ENCODE results near the gene GANAB. TPM values are rescaled to one million over a fixed set of nuclear protein-coding genes. Genes with fewer than 3 reads are reported as not detected.
"Not testable (repeated sequence)": the region's sequence is repeated elsewhere in the genome, so short reads cannot be mapped to it uniquely, and the experiment has no call there.

Gene GANAB
- total RNA-seq, 2 experiments from 2014 or later = 198 to 211 TPM

GRCh38 chr11:62675415-62675814, 29.0 kb upstream of the GANAB start:
- not testable (repeated sequence) for H3K9me3 Mint-ChIP-seq, H3K27ac Mint-ChIP-seq, H3K4me3 Mint-ChIP-seq, DNase-seq, H3K27me3 Mint-ChIP-seq
- peaks cover 52% of the 10 kb centered on the region for H3K36me3 Mint-ChIP-seq
- H3K4me1 Mint-ChIP-seq = peaks cover 43% of the 10 kb centered on the region

GRCh38 chr11:62673196-62673525, 26.7 kb upstream of the GANAB start:
- Mint-ChIP-seq H3K9me3 (no peaks in the 10 kb centered on the region), H3K4me1 (peaks cover 54% of the 10 kb centered on the region), H3K27me3 (no peaks in the 10 kb centered on the region), H3K4me3 (peak overlapping the region; percentile 91), H3K36me3 (peaks cover 67% of the 10 kb centered on the region), H3K27ac (peak overlapping the region; percentile 95)
- no peak for DNase-seq

DNA sequence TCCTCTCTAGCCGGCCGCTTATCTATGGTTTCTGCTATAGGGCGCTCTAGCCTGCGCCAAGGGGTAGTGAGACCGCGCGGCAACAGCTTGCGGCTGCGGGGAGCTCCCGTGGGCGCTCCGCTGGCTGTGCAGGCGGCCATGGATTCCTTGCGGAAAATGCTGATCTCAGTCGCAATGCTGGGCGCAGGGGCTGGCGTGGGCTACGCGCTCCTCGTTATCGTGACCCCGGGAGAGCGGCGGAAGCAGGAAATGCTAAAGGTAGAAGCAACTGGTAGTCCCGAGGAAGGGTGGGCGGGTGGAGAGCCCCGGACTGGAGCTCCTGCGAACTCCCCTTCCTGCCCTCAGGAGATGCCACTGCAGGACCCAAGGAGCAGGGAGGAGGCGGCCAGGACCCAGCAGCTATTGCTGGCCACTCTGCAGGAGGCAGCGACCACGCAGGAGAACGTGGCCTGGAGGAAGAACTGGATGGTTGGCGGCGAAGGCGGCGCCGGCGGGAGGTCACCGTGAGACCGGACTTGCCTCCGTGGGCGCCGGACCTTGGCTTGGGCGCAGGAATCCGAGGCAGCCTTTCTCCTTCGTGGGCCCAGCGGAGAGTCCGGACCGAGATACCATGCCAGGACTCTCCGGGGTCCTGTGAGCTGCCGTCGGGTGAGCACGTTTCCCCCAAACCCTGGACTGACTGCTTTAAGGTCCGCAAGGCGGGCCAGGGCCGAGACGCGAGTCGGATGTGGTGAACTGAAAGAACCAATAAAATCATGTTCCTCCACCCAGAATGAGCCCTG, 25.4 kb upstream of the GANAB start, which contains the start of the genes LBHD1 and UQCC3:
Gene LBHD1 (minus strand): TSS at position 660 of the 782 bp plus-strand sequence. CDS start 2,236 bp downstream, outside the sequence.
Gene UQCC3 (plus strand): TSS at position 66 of the 782 bp plus-strand sequence. CDS start 73 bp downstream, at position 139.
- Mint-ChIP-seq H3K4me1 (peaks cover 54% of the 10 kb centered on the region), H3K27ac (peak within 1 kb of the TSS; percentile 95), H3K27me3 (no peaks in the 10 kb centered on the region), H3K9me3 (no peaks in the 10 kb centered on the region), H3K4me3 (peak within 1 kb of the TSS; percentile 91), H3K36me3 (peaks cover 65% of the 10 kb centered on the region)
- DNase-seq = peak; percentile 79

DNA sequence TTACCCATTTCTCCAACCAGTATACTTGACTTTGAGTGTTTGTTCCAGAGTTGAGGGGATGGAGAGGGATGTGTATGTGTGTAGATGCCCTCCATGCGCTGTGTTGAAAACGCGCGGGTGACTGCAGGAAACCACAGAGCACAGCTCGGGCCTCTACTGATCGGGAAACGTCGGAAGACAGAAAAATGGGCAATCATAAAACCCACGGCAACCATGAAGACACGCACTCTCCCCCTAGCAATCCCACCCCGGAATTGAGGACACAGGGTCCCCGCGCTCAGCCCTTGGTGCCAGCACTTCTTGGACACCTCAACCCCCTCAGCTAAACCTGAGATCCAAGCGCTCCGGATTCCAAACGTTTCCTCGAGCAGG, 24.8 kb upstream of the GANAB start:
- H3K4me1 Mint-ChIP-seq = peaks cover 55% of the 10 kb centered on the region
- H3K36me3 Mint-ChIP-seq = peaks cover 67% of the 10 kb centered on the region
- no peaks in the 10 kb centered on the region for H3K9me3 Mint-ChIP-seq
- no peaks in the 10 kb centered on the region for H3K27me3 Mint-ChIP-seq
- peak overlapping the region; percentile 95 for H3K27ac Mint-ChIP-seq
- DNase-seq = no peak
- peak overlapping the region; percentile 91 for H3K4me3 Mint-ChIP-seq

GRCh38 chr11:62669420-62670161, 23.2 kb upstream of the GANAB start:
- DNase-seq = no peak
- Mint-ChIP-seq H3K27me3 (no peaks in the 10 kb centered on the region), H3K36me3 (peaks cover 73% of the 10 kb centered on the region), H3K4me1 (peaks cover 54% of the 10 kb centered on the region), H3K9me3 (no peaks in the 10 kb centered on the region), H3K27ac (peak overlapping the region; percentile 95), H3K4me3 (peak overlapping the region; percentile 91)

GRCh38 chr11:62667460-62667859, 21.0 kb upstream of the GANAB start:
- H3K27ac Mint-ChIP-seq = peak overlapping the region; percentile 95
- H3K4me1 Mint-ChIP-seq = peaks cover 51% of the 10 kb centered on the region
- no peaks in the 10 kb centered on the region for H3K9me3 Mint-ChIP-seq
- DNase-seq = no peak
- H3K4me3 Mint-ChIP-seq = peak overlapping the region; percentile 93
- H3K36me3 Mint-ChIP-seq = peaks cover 82% of the 10 kb centered on the region
- H3K27me3 Mint-ChIP-seq = no peaks in the 10 kb centered on the region

DNA sequence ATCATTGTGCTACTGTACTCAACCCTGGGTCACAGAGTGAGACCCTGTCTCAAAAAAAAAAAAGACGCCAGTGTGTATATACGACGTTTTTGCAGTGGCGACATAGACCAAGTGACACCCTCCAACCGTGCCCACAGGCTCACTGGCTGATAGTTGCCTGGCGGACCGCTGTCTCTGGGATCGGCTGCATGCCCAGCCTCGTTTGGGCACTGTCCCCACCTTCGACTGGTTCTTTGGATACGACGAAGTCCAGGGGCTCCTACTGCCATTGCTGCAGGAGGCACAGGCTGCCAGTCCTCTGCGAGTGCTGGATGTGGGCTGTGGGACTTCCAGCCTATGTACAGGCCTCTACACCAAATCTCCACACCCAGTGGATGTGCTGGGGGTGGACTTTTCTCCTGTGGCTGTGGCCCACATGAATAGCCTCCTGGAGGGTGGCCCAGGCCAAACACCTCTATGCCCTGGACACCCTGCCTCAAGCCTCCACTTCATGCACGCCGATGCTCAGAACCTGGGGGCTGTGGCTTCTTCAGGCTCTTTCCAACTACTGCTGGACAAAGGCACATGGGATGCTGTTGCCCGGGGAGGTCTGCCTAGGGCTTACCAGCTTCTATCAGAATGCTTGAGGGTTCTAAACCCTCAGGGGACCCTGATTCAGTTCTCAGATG, 20.0 kb upstream of the GANAB start:
- no peak for DNase-seq
- Mint-ChIP-seq H3K9me3 (no peaks in the 10 kb centered on the region), H3K27me3 (no peaks in the 10 kb centered on the region), H3K4me3 (peak overlapping the region; percentile 93), H3K27ac (peak overlapping the region; percentile 95), H3K36me3 (peaks cover 78% of the 10 kb centered on the region), H3K4me1 (peaks cover 51% of the 10 kb centered on the region)

- DNase-seq = peak; percentile 67
- Mint-ChIP-seq H3K27me3 (no peaks in the 10 kb centered on the region), H3K36me3 (peaks cover 72% of the 10 kb centered on the region), H3K4me1 (peaks cover 48% of the 10 kb centered on the region), H3K4me3 (peak overlapping the region; percentile 93), H3K27ac (peak overlapping the region; percentile 95), H3K9me3 (no peaks in the 10 kb centered on the region)
Measured at GRCh38 chr11:62665599-62666258, 19.3 kb upstream of the GANAB start.

DNA sequence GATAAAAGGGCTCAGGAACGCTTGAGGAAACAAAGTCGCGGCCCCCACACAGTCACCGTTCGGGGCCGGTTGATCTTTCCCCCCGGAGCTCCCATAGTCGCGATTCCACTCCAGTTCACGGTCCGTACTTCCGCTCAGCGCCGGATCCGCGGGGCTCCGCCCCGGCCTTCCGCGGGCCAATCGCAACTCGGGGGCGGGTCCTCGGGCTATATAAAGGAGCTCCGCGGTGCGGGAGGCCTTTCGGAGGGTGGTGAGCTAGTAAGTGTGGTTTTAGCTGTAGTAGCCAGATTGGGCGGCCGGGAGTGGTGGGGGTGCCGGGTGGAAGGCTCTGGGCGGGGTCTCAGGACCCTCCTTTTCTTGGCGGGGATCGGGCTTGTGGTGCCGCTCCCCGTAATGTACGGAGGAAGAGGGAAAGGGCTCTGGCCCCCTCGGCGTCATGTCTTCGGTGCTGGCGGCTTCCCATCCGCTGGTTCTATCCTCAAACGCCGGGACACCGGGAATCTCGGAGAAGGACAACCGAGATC, 18.7 kb upstream of the GANAB start, which contains the start of the genes C11orf98 and CSKMT:
Gene C11orf98 (minus strand): TSS at position 136 of the 524 bp plus-strand sequence. CDS start 41 bp downstream, at position 95.
Gene CSKMT (plus strand): TSS at position 238 of the 524 bp plus-strand sequence. CDS start 568 bp downstream, outside the sequence.
- H3K4me3 Mint-ChIP-seq = peak within 1 kb of the TSS; percentile 93
- DNase-seq = peak; percentile 96
- peaks cover 66% of the 10 kb centered on the region for H3K36me3 Mint-ChIP-seq
- H3K4me1 Mint-ChIP-seq = peaks cover 45% of the 10 kb centered on the region
- no peaks in the 10 kb centered on the region for H3K27me3 Mint-ChIP-seq
- H3K27ac Mint-ChIP-seq = peak within 1 kb of the TSS; percentile 95
- H3K9me3 Mint-ChIP-seq = no peaks in the 10 kb centered on the region

DNA sequence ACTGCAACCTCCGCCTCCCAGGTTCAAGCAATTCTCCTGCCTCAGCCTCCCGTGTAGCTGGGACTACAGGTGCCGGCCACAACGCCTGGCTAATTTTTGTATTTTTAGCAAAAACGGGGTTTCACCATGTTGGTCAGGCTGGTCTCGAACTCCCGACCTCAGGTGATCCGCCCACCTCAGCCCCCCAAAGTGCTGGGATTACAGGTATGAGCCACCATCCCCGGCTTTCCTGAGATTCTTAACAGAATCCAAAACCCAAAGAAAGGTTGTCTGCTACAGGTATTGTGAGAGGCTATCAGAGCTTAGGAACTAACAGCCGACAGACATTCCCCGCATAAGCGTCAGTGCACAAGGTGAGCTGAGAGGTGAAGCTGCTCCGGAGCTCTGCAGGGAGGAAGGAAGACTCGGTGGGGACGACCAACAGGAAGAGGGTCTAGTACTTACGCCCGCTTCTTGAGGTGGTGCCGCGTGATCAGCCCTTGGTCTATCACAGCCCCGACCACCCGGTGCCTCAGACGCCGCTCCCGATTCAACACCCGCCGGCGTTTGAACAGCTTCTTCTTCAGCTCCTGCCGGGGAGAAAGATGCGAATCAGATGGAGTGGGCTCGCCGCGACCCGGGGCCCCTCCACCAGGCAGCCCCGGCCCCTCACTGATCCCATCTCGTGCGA, 18.1 kb upstream of the GANAB start:
- H3K4me3 Mint-ChIP-seq = peak overlapping the region; percentile 93
- H3K27ac Mint-ChIP-seq = peak overlapping the region; percentile 95
- no peaks in the 10 kb centered on the region for H3K9me3 Mint-ChIP-seq
- peaks cover 40% of the 10 kb centered on the region for H3K4me1 Mint-ChIP-seq
- peaks cover 62% of the 10 kb centered on the region for H3K36me3 Mint-ChIP-seq
- no peaks in the 10 kb centered on the region for H3K27me3 Mint-ChIP-seq
- DNase-seq = peak; percentile 69

GRCh38 chr11:62656796-62657429, 10.5 kb upstream of the GANAB start:
- H3K4me1 Mint-ChIP-seq = peaks cover 13% of the 10 kb centered on the region
- H3K27me3 Mint-ChIP-seq = no peaks in the 10 kb centered on the region
- no peaks in the 10 kb centered on the region for H3K9me3 Mint-ChIP-seq
- H3K27ac Mint-ChIP-seq = peak overlapping the region; percentile 16
- DNase-seq = no peak
- H3K4me3 Mint-ChIP-seq = no peak overlapping the region
- H3K36me3 Mint-ChIP-seq = peaks cover 2% of the 10 kb centered on the region

GRCh38 chr11:62654297-62654696, 7.9 kb upstream of the GANAB start:
- no peak for DNase-seq
- Mint-ChIP-seq H3K27me3 (no peaks in the 10 kb centered on the region), H3K36me3 (peaks cover 10% of the 10 kb centered on the region), H3K4me1 (peaks cover 20% of the 10 kb centered on the region), H3K27ac (peak overlapping the region; percentile 63), H3K9me3 (no peaks in the 10 kb centered on the region), H3K4me3 (peak overlapping the region; percentile 48)

DNA sequence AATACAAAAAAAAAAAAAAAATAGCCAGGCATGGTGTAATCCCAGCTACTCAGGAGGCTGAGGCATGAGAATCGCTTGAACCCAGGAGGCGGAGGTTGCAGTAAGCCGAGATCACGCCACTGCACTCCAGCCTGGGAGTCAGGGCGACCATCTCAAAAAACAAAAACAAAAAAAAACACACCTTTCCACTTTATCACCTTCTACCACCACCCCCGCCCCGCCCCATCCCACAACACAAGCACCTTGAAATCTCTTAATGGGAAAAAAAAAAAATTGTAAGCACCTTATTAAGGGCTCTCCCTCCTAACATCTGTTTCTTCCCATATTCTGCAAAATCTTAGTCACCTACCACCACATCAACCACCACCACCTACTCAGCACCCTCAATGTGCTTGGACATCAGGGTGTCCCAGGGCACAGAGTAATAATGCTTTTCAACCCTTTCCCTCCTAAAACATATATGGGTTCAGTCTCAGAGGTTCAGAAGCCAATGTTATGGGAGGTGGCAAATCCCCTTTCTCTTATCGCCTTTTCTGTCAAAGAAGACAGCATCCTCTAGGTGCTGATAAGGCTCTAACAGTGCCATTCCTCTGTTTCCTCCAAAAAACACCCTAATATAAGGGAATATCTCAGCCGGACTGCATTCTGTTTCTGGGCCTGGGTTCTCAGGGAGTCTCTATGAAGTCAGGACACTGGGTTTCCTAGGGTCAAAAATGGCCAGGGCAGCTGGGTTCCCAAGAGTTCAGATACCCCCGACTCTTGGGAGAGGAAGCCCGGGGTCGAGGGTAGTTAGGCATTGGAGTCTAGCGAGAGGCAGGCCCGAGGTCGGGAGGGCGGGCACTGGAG, 6.0 kb upstream of the GANAB start:
- DNase-seq = peak; percentile 27
- no peaks in the 10 kb centered on the region for H3K27me3 Mint-ChIP-seq
- H3K36me3 Mint-ChIP-seq = peaks cover 10% of the 10 kb centered on the region
- H3K27ac Mint-ChIP-seq = peak overlapping the region; percentile 93
- H3K9me3 Mint-ChIP-seq = no peaks in the 10 kb centered on the region
- peak overlapping the region; percentile 93 for H3K4me3 Mint-ChIP-seq
- peaks cover 22% of the 10 kb centered on the region for H3K4me1 Mint-ChIP-seq

Measured in activated naive CD8-positive, alpha-beta T cell treated with anti-CD3 and anti-CD28 coated beads for 36 hours (primary cell).